Heart left ventricle (tissue), 13 donors: ENCODE measurements around the gene CDK5R1.

Source experiments
- POLR2A ChIP-seq, 2 donors: fragments of 450-650 bp; IDR thresholded peaks; one replicate each; pipeline ENCODE4 v1.6.1; 2017; ENCODE audit warnings: antibody characterized with exemption in 2 of 2, mild to moderate bottlenecking in 2 of 2, moderate library complexity in 2 of 2
- TF ChIP-seq, protein P1 (sequence below), 12 donors: fragments of 200-600 bp; sonication (generic) in 4 of 12; IDR thresholded peaks; one replicate each; pipeline versions ENCODE4 v1.5.0 to v1.8.0; 2018 to 2022; ENCODE audit warnings: antibody characterized with exemption in 12 of 12, mild to moderate bottlenecking in 5 of 12
- donor health status: ischemic (EF 13 %, LVEDD 7.1; RV severe dilation, severe dysfunction).
- donor health status: DM: no; HTN: yes; CAD: no.
- donor health status: DM: no; HTN: no; CAD: no.
- donor health status: ischemic (EF 25% LVEDD 6.9; RV normal size, moderate dysfunction).
- donor health status: ischemic (EF 25% LVEDD 5.7; RV mildly dilated, moderate dysfunction).
- donor health status: ischemic (EF 35%, LVEDD 5.7; RV mildly dilated, moderate dysfunction).
- donor health status: nonischemic (EF 11% LVEDD 7.7; RV severe dilation, severe dysfunction).
- donor health status: DM: yes; HTN: yes; CAD: no.
- donor health status: PGD.
- donor health status: ischemic (EF 29% LVEDD 5.4; RV normal size, mild dysfunction).
- donor health status: nonischemic (EF 23%, LVEDD 6.1; RV moderate dilation, normal function).

DNA sequence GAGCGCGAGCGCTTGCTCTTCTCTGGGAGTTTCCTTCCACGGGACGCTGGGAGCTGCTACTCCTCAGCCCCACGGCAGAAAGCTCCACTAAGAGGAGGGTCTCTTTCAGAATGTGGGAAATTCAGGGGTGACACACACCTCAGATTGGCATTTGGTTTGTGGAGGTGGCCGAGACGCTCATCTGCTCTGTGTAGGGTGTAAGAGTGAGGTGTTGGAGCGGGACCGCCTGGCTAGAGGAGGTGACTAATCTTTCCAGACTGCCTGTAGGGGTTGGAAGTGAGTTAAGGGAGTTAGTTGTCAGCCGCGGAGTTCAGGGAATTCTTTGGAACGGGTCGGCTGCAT lies 41.7 kb upstream of the CDK5R1 start:
- TF ChIP-seq, protein P1, sequence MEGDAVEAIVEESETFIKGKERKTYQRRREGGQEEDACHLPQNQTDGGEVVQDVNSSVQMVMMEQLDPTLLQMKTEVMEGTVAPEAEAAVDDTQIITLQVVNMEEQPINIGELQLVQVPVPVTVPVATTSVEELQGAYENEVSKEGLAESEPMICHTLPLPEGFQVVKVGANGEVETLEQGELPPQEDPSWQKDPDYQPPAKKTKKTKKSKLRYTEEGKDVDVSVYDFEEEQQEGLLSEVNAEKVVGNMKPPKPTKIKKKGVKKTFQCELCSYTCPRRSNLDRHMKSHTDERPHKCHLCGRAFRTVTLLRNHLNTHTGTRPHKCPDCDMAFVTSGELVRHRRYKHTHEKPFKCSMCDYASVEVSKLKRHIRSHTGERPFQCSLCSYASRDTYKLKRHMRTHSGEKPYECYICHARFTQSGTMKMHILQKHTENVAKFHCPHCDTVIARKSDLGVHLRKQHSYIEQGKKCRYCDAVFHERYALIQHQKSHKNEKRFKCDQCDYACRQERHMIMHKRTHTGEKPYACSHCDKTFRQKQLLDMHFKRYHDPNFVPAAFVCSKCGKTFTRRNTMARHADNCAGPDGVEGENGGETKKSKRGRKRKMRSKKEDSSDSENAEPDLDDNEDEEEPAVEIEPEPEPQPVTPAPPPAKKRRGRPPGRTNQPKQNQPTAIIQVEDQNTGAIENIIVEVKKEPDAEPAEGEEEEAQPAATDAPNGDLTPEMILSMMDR (IDR thresholded peaks at IDR 0.05) = no peak
- TF ChIP-seq POLR2A (IDR thresholded peaks at IDR 0.05) = no peak
